Measurements from ENCODE around the gene GALNT14. TPM values are rescaled to one million over a fixed set of nuclear protein-coding genes. Genes with fewer than 3 reads are reported as not detected.

The GALNT14 gene
- total RNA-seq, 1 experiment from 2014 or later = 6.0 TPM

DNA sequence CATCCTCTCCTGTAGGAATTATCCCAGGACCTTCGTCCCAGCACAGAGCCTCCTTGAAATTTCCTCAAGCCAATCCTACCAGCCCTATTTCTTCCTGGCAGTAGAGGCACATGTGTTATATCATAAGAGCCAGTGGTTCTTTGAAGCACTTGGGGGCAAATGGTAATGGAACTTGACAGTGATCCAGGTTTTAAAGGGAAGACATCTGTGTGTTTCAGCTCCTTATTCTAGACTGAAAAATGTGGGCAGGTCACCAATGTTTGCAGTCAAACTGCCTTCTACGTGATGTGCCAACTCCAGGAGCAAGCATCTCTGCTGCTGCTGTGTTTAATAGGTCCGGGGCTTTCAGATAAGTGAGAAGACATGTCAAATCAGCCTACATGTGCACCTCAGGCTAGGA, 157.1 kb downstream of the GALNT14 start (continued):
- TF ChIP-seq ZMAT4 (CRISPR knock-in tag; IDR thresholded peaks at IDR 0.05) = no peak
- TF ChIP-seq, protein P1, sequence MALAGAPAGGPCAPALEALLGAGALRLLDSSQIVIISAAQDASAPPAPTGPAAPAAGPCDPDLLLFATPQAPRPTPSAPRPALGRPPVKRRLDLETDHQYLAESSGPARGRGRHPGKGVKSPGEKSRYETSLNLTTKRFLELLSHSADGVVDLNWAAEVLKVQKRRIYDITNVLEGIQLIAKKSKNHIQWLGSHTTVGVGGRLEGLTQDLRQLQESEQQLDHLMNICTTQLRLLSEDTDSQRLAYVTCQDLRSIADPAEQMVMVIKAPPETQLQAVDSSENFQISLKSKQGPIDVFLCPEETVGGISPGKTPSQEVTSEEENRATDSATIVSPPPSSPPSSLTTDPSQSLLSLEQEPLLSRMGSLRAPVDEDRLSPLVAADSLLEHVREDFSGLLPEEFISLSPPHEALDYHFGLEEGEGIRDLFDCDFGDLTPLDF (CRISPR knock-in tag; IDR thresholded peaks at IDR 0.05) = no peak
- no peak for TF ChIP-seq CREB1 (CRISPR knock-in tag; IDR thresholded peaks at IDR 0.05)
- no peak for TF ChIP-seq CREM (CRISPR knock-in tag; IDR thresholded peaks at IDR 0.05)
- TF ChIP-seq SP1 (CRISPR knock-in tag; conservative IDR thresholded peaks at IDR 0.05) = no peak
- no peak for TF ChIP-seq JUN (CRISPR knock-in tag; IDR thresholded peaks at IDR 0.05)
- TF ChIP-seq, protein P2, sequence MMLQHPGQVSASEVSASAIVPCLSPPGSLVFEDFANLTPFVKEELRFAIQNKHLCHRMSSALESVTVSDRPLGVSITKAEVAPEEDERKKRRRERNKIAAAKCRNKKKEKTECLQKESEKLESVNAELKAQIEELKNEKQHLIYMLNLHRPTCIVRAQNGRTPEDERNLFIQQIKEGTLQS (CRISPR knock-in tag; conservative IDR thresholded peaks at IDR 0.05) = no peak
- no peak for TF ChIP-seq STAT6 (CRISPR knock-in tag; conservative IDR thresholded peaks at IDR 0.05; ENCODE audit: low read depth)
- TF ChIP-seq ZNF396 (CRISPR knock-in tag; IDR thresholded peaks at IDR 0.05; ENCODE audit: borderline replicate concordance) = no peak

GRCh38 chr2:30979822-30980245, 158.4 kb downstream of the GALNT14 start:
- Mint-ChIP-seq H3K4me1 (peaks cover 27% of the 10 kb centered on the region), H3K27me3 (ENCODE audit: low read depth) (no peaks in the 10 kb centered on the region), H3K36me3 (0 out of 2 replicates have a peak, but pooled peaks cover 3% of the 10 kb centered on the region), H3K4me3 (no peak overlapping the region), H3K27ac (no peak overlapping the region), H3K9me3 (no peaks in the 10 kb centered on the region; the same call in 1 of the 2 replicates)
- ATAC-seq (peak; percentile 20; the same call in 1 of the 2 replicates), DNase-seq (ENCODE audit: low spot score) (no peak)
- no peak for TF ChIP-seq ZNF671 (CRISPR knock-in tag; IDR thresholded peaks at IDR 0.05)
- ChIA-PET CTCF (interaction anchor here (0.5 to 2.3 kb wide), 12 partner anchors 9 to 353 kb away, joined by 3 to 15 read pairs (median 4); no protein-coding TSS in a partner anchor), POLR2A (no interaction called here)

- H3K36me3 Mint-ChIP-seq = 0 out of 2 replicates have a peak, but pooled peaks cover 3% of the 10 kb centered on the region
- H3K27ac Mint-ChIP-seq = peak overlapping the region; percentile 32; the same call in 1 of the 2 replicates
- peaks cover 27% of the 10 kb centered on the region for H3K4me1 Mint-ChIP-seq
- H3K9me3 Mint-ChIP-seq = no peaks in the 10 kb centered on the region; the same call in 1 of the 2 replicates
- peak; percentile 66 for ATAC-seq
- H3K27me3 Mint-ChIP-seq (ENCODE audit: low read depth) = no peaks in the 10 kb centered on the region
- CTCF ChIA-PET = interaction anchor here (0.6 to 2.3 kb wide), 16 partner anchors 9 to 354 kb away, joined by 3 to 15 read pairs (median 4); partner anchors contain the start of gene GALNT14
- no peak for DNase-seq (ENCODE audit: low spot score)
- POLR2A ChIA-PET = no interaction called here
- no peak overlapping the region for H3K4me3 Mint-ChIP-seq
- TF ChIP-seq FOXP1 (CRISPR knock-in tag; IDR thresholded peaks at IDR 0.05; ENCODE audit: borderline replicate concordance) (no peak), SMAD4 (CRISPR knock-in tag; IDR thresholded peaks at IDR 0.05) (no peak), CREM (CRISPR knock-in tag; IDR thresholded peaks at IDR 0.05) (no peak), CREB1 (CRISPR knock-in tag; IDR thresholded peaks at IDR 0.05) (no peak), ZNF121 (CRISPR knock-in tag; IDR thresholded peaks at IDR 0.05) (no peak), MXD4 (CRISPR knock-in tag; IDR thresholded peaks at IDR 0.05; ENCODE audit: borderline replicate concordance) (no peak), NR3C1 (CRISPR knock-in tag; conservative IDR thresholded peaks at IDR 0.05; ENCODE audit: low read depth) (no peak), ZNF671 (CRISPR knock-in tag; IDR thresholded peaks at IDR 0.05) (no peak)
- TF ChIP-seq, protein P3, sequence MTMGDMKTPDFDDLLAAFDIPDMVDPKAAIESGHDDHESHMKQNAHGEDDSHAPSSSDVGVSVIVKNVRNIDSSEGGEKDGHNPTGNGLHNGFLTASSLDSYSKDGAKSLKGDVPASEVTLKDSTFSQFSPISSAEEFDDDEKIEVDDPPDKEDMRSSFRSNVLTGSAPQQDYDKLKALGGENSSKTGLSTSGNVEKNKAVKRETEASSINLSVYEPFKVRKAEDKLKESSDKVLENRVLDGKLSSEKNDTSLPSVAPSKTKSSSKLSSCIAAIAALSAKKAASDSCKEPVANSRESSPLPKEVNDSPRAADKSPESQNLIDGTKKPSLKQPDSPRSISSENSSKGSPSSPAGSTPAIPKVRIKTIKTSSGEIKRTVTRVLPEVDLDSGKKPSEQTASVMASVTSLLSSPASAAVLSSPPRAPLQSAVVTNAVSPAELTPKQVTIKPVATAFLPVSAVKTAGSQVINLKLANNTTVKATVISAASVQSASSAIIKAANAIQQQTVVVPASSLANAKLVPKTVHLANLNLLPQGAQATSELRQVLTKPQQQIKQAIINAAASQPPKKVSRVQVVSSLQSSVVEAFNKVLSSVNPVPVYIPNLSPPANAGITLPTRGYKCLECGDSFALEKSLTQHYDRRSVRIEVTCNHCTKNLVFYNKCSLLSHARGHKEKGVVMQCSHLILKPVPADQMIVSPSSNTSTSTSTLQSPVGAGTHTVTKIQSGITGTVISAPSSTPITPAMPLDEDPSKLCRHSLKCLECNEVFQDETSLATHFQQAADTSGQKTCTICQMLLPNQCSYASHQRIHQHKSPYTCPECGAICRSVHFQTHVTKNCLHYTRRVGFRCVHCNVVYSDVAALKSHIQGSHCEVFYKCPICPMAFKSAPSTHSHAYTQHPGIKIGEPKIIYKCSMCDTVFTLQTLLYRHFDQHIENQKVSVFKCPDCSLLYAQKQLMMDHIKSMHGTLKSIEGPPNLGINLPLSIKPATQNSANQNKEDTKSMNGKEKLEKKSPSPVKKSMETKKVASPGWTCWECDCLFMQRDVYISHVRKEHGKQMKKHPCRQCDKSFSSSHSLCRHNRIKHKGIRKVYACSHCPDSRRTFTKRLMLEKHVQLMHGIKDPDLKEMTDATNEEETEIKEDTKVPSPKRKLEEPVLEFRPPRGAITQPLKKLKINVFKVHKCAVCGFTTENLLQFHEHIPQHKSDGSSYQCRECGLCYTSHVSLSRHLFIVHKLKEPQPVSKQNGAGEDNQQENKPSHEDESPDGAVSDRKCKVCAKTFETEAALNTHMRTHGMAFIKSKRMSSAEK (CRISPR knock-in tag; IDR thresholded peaks at IDR 0.05; ENCODE audit: borderline replicate concordance) = no peak
- TF ChIP-seq, protein P4, sequence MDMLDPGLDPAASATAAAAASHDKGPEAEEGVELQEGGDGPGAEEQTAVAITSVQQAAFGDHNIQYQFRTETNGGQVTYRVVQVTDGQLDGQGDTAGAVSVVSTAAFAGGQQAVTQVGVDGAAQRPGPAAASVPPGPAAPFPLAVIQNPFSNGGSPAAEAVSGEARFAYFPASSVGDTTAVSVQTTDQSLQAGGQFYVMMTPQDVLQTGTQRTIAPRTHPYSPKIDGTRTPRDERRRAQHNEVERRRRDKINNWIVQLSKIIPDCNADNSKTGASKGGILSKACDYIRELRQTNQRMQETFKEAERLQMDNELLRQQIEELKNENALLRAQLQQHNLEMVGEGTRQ (CRISPR knock-in tag; IDR thresholded peaks at IDR 0.05) = no peak
- TF ChIP-seq, protein P5, sequence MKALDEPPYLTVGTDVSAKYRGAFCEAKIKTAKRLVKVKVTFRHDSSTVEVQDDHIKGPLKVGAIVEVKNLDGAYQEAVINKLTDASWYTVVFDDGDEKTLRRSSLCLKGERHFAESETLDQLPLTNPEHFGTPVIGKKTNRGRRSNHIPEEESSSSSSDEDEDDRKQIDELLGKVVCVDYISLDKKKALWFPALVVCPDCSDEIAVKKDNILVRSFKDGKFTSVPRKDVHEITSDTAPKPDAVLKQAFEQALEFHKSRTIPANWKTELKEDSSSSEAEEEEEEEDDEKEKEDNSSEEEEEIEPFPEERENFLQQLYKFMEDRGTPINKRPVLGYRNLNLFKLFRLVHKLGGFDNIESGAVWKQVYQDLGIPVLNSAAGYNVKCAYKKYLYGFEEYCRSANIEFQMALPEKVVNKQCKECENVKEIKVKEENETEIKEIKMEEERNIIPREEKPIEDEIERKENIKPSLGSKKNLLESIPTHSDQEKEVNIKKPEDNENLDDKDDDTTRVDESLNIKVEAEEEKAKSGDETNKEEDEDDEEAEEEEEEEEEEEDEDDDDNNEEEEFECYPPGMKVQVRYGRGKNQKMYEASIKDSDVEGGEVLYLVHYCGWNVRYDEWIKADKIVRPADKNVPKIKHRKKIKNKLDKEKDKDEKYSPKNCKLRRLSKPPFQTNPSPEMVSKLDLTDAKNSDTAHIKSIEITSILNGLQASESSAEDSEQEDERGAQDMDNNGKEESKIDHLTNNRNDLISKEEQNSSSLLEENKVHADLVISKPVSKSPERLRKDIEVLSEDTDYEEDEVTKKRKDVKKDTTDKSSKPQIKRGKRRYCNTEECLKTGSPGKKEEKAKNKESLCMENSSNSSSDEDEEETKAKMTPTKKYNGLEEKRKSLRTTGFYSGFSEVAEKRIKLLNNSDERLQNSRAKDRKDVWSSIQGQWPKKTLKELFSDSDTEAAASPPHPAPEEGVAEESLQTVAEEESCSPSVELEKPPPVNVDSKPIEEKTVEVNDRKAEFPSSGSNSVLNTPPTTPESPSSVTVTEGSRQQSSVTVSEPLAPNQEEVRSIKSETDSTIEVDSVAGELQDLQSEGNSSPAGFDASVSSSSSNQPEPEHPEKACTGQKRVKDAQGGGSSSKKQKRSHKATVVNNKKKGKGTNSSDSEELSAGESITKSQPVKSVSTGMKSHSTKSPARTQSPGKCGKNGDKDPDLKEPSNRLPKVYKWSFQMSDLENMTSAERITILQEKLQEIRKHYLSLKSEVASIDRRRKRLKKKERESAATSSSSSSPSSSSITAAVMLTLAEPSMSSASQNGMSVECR (CRISPR knock-in tag; IDR thresholded peaks at IDR 0.05; ENCODE audit: borderline replicate concordance) = no peak
Observed at GRCh38 chr2:30978854-30979253, 159.4 kb downstream of the GALNT14 start.
